WI38 (cell line): Measurements from ENCODE around the gene TMEM100.

Source experiments
- H3K4me3 ChIP-seq: 2 replicates; pipeline ENCODE4 v1.5.1; 2011; ENCODE audit warnings: low read depth, mild to moderate bottlenecking, control low read depth, low read length
- CTCF ChIP-seq: IDR thresholded peaks from 2 replicates; pipeline ENCODE4 v1.5.1; 2012; ENCODE audit warnings: low read depth, mild to moderate bottlenecking, control low read depth, low read length

TMEM100 gene

DNA sequence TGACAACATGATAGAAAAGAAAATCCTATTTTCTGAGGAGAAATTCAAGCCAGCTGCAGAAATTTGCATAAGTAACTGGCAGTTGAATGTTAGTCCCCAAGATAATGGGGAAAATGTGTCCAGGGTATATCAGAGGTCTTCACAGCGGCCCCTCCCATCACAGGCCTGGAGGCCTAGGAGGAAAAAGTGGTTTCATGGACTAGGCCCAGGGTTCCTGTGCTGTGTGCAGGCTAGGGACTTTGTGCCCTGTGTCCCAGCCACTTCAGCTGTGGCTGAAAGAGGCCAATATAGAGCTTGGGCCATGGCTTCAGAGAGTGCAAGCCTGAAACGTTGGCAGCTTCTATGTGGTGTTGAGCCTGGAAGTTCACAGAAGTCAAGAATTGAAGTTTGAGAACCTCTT lies 35.6 kb downstream of the TMEM100 start:
- no peak for TF ChIP-seq CTCF
- no peak overlapping the region for H3K4me3 ChIP-seq

DNA sequence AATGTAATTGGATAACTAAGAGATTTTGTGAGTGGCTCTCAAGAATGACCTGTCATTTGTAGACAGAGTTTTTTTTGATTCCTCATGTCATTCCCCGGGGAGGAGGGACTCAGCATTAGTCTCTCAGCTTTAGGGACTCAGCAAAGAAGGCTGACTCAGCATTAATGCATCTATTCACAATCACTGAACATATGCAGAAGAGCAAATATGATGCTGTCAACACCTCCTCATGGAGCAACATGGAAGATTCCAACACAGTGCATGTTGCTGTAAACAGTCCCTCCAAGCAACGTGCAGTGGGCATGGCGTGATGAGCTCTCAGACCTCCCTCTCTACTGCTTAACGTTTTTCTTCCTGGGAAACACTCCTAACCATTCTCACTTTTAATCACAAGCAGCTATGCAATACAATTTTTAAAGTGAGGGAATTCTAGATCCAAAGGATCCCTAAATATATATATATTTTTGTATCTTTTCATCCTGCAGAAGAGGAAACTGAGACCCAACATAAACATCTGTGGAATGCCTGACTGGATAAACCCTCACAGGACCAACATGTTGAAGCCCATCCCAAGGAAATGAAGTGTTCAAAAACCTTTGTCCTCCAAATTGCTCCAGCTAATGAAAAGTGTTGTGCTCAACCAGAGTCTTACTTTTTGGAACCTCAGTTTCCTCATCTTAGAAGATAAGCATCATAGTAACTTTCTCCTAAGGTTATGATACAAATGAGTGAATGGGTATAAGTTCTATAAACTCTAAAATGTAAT lies 38.9 kb downstream of the TMEM100 start:
- TF ChIP-seq CTCF = no peak
- no peak overlapping the region for H3K4me3 ChIP-seq

GRCh38 chr17:55681342-55681700 lies 41.3 kb downstream of the TMEM100 start:
- no peak overlapping the region for H3K4me3 ChIP-seq
- TF ChIP-seq CTCF = no peak

DNA sequence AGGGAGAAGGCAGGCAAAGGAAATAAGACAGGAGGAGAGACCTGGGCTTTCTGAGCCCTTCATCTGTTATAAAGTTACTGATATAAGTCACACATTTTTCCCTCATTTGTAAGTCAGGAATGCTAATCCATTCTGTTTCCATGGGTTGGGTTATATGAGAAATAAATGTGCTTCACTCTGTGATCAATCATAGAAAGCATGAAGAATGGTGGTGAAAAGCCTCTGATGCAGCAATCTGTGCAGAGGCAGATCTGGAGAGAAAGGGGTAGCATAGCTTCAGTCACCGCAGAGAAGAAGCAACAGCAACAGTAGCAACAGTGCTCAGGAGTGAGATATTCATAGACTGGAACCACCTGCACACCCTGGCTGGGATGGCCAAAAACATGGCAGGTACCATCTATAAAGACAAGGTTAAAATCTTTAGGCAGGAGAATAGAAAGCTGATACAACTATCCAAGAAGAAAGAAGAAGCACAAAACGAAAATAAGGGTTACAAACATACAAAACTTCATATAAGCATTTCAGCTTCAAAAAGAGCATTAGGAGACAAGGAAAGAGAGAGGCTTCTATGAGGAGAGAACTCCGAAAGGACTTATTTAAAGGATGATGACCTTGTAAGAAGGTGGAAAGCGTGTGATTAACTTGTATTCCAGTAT lies 41.9 kb downstream of the TMEM100 start:
- no peak for TF ChIP-seq CTCF
- H3K4me3 ChIP-seq = no peak overlapping the region

- no peak overlapping the region for H3K4me3 ChIP-seq
- TF ChIP-seq CTCF = no peak
Measured at GRCh38 chr17:55677446-55677845, 45.2 kb downstream of the TMEM100 start.

- H3K4me3 ChIP-seq = no peak overlapping the region
- no peak for TF ChIP-seq CTCF
Measured at GRCh38 chr17:55676274-55676673, 46.4 kb downstream of the TMEM100 start.

DNA sequence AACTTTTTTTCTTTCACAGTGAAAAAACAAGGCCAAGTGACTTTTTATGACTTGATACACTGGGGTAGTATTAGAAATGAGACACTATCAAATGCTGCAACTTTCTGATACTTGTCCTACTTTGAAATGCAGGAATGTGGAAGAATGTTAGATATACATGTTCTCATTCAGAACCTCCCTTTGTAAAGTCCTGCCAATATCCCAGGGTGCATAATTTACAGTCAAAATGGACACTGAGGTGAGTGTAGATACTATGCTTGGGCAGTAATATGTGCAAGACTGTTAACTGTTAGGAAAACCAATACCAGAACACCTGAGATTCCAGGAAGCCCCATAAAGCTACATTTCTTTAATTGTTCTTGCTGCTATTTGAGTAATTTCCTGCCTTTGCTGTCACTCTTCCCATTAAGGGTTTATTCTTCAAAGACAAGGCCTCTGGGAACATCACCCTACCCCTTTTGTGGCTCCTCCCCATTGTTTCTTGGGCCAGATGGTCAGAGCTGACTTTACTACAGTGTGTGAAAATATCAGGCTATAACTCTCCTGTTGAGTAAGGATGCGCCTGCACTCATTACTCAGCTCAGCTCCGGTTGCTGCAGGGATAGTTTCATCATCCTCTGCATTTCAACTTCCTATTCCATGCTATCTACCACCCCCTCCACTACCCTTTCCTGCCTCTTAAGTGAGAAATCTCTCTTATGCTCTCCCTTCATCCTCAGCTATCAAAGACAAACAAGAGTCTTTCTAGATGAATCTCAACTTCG lies 48.7 kb downstream of the TMEM100 start:
- no peak overlapping the region for H3K4me3 ChIP-seq
- TF ChIP-seq CTCF = no peak
